ENCODE results near the gene UBE2S.

DNA sequence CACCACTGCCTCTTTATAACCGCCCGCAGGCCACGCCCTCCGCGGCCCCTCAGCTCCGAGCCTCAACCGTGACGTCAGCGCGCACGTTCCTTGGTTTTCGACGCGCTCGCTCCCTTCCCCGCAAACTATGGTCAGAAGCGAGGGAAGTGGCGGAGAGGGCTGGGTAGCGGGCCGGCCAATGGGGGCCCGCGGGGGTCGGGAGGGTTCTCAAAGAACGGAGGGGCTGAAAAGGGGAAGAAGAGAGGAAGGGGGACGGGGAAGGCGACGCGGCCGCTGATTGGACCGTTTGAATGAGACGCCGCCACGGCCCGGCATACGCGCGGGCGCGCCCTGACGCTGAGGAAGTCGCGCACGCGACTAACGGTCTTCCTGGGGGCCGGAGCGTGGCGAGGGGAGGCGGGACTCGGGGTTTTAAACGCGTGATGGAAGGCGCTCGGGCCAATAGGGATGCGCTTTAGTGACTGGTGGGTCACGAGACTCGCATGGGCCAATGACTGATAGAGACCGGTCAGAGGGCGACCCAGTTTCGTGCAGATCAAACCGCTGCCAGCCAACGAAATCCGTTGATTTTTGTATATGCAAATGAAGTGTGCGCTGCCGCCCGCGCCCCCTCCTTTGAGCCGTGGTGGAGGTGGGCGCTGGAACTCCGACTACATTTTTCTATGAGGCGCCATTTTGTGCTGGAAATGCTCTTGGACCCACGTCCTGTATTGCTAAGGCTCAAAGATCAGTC is 378 bp upstream of the UBE2S start:
- TF ChIP-seq YY1 (IDR thresholded peaks at IDR 0.05; ENCODE audit: low read depth) = peak; percentile 89
- peak; percentile 37; the same call in 1 of the 2 replicates for TF ChIP-seq EP300 (IDR thresholded peaks at IDR 0.05; ENCODE audit: borderline replicate concordance)
- TF ChIP-seq CEBPB (IDR thresholded peaks at IDR 0.05) = no peak
- TF ChIP-seq MAX (IDR thresholded peaks at IDR 0.05) = peak; percentile 95
- peak; percentile 98 for TF ChIP-seq FOXM1 (IDR thresholded peaks at IDR 0.05; ENCODE audit: borderline replicate concordance, low read depth)
- TF ChIP-seq USF1 (IDR thresholded peaks at IDR 0.05) = peak; percentile 96
- peak; percentile 74 for TF ChIP-seq CREB1 (IDR thresholded peaks at IDR 0.05; ENCODE audit: low read depth)

All from Ishikawa (cell line).